ENCODE data around the gene ZNF750.
A peak's percentile ranks its signal among the peaks of the same experiment; 100 is the strongest.

The ZNF750 gene

GRCh38 chr17:82839617-82840292 lies at the start of gene ZNF750:
TSS of gene ZNF750 (minus strand) at chr17:82840022. CDS start at chr17:82832454, 7,568 bp downstream.
- TF ChIP-seq GATA1 (IDR thresholded peaks at IDR 0.05; ENCODE audit: low read depth, low read length) (no peak), POLR2A (IDR thresholded peaks at IDR 0.05; ENCODE audit: low read length) (no peak)
- no peak for DNase-seq

- no peak for TF ChIP-seq GATA1 (IDR thresholded peaks at IDR 0.05; ENCODE audit: low read depth, low read length)
- TF ChIP-seq POLR2A (IDR thresholded peaks at IDR 0.05; ENCODE audit: low read length) = no peak
- peak in 1 of 2 experiments; percentile 13 for DNase-seq
Measured at GRCh38 chr17:82888583-82889495, 49.0 kb upstream of the ZNF750 start.

GRCh38 chr17:82887255-82888164 lies 47.7 kb upstream of the ZNF750 start:
- TF ChIP-seq POLR2A (IDR thresholded peaks at IDR 0.05; ENCODE audit: low read length) (no peak), GATA1 (IDR thresholded peaks at IDR 0.05; ENCODE audit: low read depth, low read length) (no peak)
- peak in 1 of 2 experiments; percentile 27 for DNase-seq

- peak in 1 of 2 experiments; percentile 53 for DNase-seq
- TF ChIP-seq GATA1 (IDR thresholded peaks at IDR 0.05; ENCODE audit: low read depth, low read length) (no peak), POLR2A (IDR thresholded peaks at IDR 0.05; ENCODE audit: low read length) (no peak)
Measured at GRCh38 chr17:82884970-82885353, 45.1 kb upstream of the ZNF750 start.

- peak; percentile 54 to 63 for DNase-seq
- TF ChIP-seq GATA1 (IDR thresholded peaks at IDR 0.05; ENCODE audit: low read depth, low read length) (no peak), POLR2A (IDR thresholded peaks at IDR 0.05; ENCODE audit: low read length) (no peak)
Measured at GRCh38 chr17:82884341-82884969, 44.6 kb upstream of the ZNF750 start.

GRCh38 chr17:82883419-82884031 lies 43.7 kb upstream of the ZNF750 start:
- TF ChIP-seq GATA1 (IDR thresholded peaks at IDR 0.05; ENCODE audit: low read depth, low read length) = no peak
- no peak for DNase-seq

- TF ChIP-seq GATA1 (IDR thresholded peaks at IDR 0.05; ENCODE audit: low read depth, low read length) (no peak), POLR2A (IDR thresholded peaks at IDR 0.05; ENCODE audit: low read length) (no peak)
- DNase-seq = no peak
Measured at GRCh38 chr17:82882715-82883418, 43.0 kb upstream of the ZNF750 start.

- no peak for TF ChIP-seq GATA1 (IDR thresholded peaks at IDR 0.05; ENCODE audit: low read depth, low read length)
- no peak for TF ChIP-seq POLR2A (IDR thresholded peaks at IDR 0.05; ENCODE audit: low read length)
- peak; percentile 31 to 45 for DNase-seq
Measured at GRCh38 chr17:82881900-82882714, 42.3 kb upstream of the ZNF750 start.

GRCh38 chr17:82881324-82881823 lies 41.6 kb upstream of the ZNF750 start:
- DNase-seq = no peak
- no peak for TF ChIP-seq POLR2A (IDR thresholded peaks at IDR 0.05; ENCODE audit: low read length)
- TF ChIP-seq GATA1 (IDR thresholded peaks at IDR 0.05; ENCODE audit: low read depth, low read length) = no peak

- no peak for DNase-seq
- TF ChIP-seq GATA1 (IDR thresholded peaks at IDR 0.05; ENCODE audit: low read depth, low read length) (no peak), POLR2A (IDR thresholded peaks at IDR 0.05; ENCODE audit: low read length) (no peak)
Measured at GRCh38 chr17:82880620-82881323, 41.0 kb upstream of the ZNF750 start.

- DNase-seq = no peak
- TF ChIP-seq GATA1 (IDR thresholded peaks at IDR 0.05; ENCODE audit: low read depth, low read length) (no peak), POLR2A (IDR thresholded peaks at IDR 0.05; ENCODE audit: low read length) (no peak)
Measured at GRCh38 chr17:82879241-82879640, 39.4 kb upstream of the ZNF750 start.
